Measurements from ENCODE around the gene WDR59. TPM values are rescaled to one million over a fixed set of nuclear protein-coding genes. Genes with fewer than 3 reads are reported as not detected.

WDR59 gene
- total RNA-seq, 2 donors from 2014 or later: 28.8 to 36.8 TPM

GRCh38 chr16:74865922-74866598, 118.9 kb downstream of the WDR59 start:
- no peaks in the 10 kb centered on the region for H3K27me3 ChIP-seq (replicated peaks; ENCODE audit: insufficient read depth)
- no peaks in the 10 kb centered on the region for H3K36me3 ChIP-seq
- no peak overlapping the region for H3K27ac ChIP-seq
- ATAC-seq (ENCODE audit: insufficient number of reproducible peaks, low FRiP score, low read depth): no peak
- no peak for DNase-seq (ENCODE audit: low spot score)
- TF ChIP-seq, protein P1, sequence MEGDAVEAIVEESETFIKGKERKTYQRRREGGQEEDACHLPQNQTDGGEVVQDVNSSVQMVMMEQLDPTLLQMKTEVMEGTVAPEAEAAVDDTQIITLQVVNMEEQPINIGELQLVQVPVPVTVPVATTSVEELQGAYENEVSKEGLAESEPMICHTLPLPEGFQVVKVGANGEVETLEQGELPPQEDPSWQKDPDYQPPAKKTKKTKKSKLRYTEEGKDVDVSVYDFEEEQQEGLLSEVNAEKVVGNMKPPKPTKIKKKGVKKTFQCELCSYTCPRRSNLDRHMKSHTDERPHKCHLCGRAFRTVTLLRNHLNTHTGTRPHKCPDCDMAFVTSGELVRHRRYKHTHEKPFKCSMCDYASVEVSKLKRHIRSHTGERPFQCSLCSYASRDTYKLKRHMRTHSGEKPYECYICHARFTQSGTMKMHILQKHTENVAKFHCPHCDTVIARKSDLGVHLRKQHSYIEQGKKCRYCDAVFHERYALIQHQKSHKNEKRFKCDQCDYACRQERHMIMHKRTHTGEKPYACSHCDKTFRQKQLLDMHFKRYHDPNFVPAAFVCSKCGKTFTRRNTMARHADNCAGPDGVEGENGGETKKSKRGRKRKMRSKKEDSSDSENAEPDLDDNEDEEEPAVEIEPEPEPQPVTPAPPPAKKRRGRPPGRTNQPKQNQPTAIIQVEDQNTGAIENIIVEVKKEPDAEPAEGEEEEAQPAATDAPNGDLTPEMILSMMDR (IDR thresholded peaks at IDR 0.05): no peak
- no peak overlapping the region for H3K4me3 ChIP-seq
- peaks cover 0 to 3% of the 10 kb centered on the region in 2 donors for H3K4me1 ChIP-seq (ENCODE audit: control insufficient read depth in 1 of 2, low read depth in 2 of 2)
- H3K9me3 ChIP-seq: no peaks in the 10 kb centered on the region

- no peaks in the 10 kb centered on the region for H3K9me3 ChIP-seq
- TF ChIP-seq, protein P1 (IDR thresholded peaks at IDR 0.05): peak; percentile 74
- no peak overlapping the region for H3K27ac ChIP-seq
- H3K4me3 ChIP-seq: no peak overlapping the region
- no peaks in the 10 kb centered on the region for H3K27me3 ChIP-seq (replicated peaks; ENCODE audit: insufficient read depth)
- H3K36me3 ChIP-seq: no peaks in the 10 kb centered on the region
- DNase-seq (ENCODE audit: low spot score) (no peak), ATAC-seq (ENCODE audit: insufficient number of reproducible peaks, low FRiP score, low read depth) (no peak)
- peaks cover 0 to 3% of the 10 kb centered on the region in 2 donors for H3K4me1 ChIP-seq (ENCODE audit: control insufficient read depth in 1 of 2, low read depth in 2 of 2)
These were observed 122.1 kb downstream of the WDR59 start for GRCh38 chr16:74862743-74863244.

DNA sequence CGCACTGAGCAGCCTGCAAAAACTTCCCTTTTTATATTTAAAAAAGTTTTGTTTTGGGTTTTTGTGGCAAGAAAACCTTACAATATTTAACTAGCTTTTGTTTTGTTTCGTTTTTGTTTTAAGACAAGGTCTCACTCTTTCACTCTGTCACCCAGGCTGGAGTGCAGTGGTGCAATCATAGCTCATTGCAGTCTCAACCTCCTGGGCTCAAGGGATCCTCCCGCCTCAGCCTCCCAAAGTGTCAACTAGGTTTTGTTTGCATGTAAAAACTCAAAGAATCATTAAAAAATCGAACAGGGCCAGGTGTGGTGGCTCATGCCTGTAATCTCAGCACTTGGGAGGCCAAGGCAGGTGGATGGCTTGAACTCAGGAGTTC, 132.4 kb downstream of the WDR59 start:
- Histone ChIP-seq H3K36me3 (no peaks in the 10 kb centered on the region), H3K4me3 (no peak overlapping the region), H3K4me1 (ENCODE audit: control insufficient read depth in 1 of 2, low read depth in 2 of 2) (no peaks in the 10 kb centered on the region), H3K27me3 (replicated peaks; ENCODE audit: insufficient read depth) (no peaks in the 10 kb centered on the region), H3K9me3 (no peaks in the 10 kb centered on the region), H3K27ac (no peak overlapping the region)
- TF ChIP-seq, protein P1 (IDR thresholded peaks at IDR 0.05): no peak
- no peak for ATAC-seq (ENCODE audit: insufficient number of reproducible peaks, low FRiP score, low read depth)
- DNase-seq (ENCODE audit: low spot score): no peak

DNA sequence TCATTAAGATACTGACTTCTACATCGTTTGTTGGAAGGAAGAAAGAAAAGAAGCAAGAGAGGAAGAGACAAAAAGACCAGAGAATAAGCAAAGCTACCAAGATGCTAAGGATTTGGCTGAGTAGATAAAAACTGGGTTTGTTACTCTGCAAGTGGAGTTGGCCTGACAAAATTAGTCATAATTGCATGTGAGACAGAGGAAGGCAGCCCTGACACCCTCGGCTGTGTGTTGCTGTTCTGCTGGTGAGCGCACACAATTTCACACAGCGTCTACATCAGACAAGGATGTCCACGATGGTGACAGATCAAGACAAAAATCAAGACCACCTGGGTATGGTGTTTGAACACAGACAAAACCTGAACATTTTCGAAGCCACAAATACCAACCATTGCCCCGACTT, 134.9 kb downstream of the WDR59 start:
- TF ChIP-seq, protein P1 (IDR thresholded peaks at IDR 0.05): no peak
- H3K27ac ChIP-seq: no peak overlapping the region
- DNase-seq (ENCODE audit: low spot score) (no peak), ATAC-seq (ENCODE audit: insufficient number of reproducible peaks, low FRiP score, low read depth) (no peak)
- H3K9me3 ChIP-seq: no peaks in the 10 kb centered on the region
- no peaks in the 10 kb centered on the region for H3K4me1 ChIP-seq (ENCODE audit: control insufficient read depth in 1 of 2, low read depth in 2 of 2)
- H3K27me3 ChIP-seq (replicated peaks; ENCODE audit: insufficient read depth): no peaks in the 10 kb centered on the region
- no peak overlapping the region for H3K4me3 ChIP-seq
- no peaks in the 10 kb centered on the region for H3K36me3 ChIP-seq

- Histone ChIP-seq H3K4me1 (ENCODE audit: control insufficient read depth in 1 of 2, low read depth in 2 of 2) (no peaks in the 10 kb centered on the region), H3K36me3 (no peaks in the 10 kb centered on the region), H3K27ac (no peak overlapping the region), H3K27me3 (replicated peaks; ENCODE audit: insufficient read depth) (no peaks in the 10 kb centered on the region), H3K4me3 (no peak overlapping the region), H3K9me3 (no peaks in the 10 kb centered on the region)
- DNase-seq (ENCODE audit: low spot score) (no peak), ATAC-seq (ENCODE audit: insufficient number of reproducible peaks, low FRiP score, low read depth) (no peak)
- TF ChIP-seq, protein P1 (IDR thresholded peaks at IDR 0.05): no peak
These were observed 137.7 kb downstream of the WDR59 start for GRCh38 chr16:74847202-74847601.
